ENCODE data around the gene ESRRB.
A peak's percentile ranks its signal among the peaks of the same experiment; 100 is the strongest.

Gene ESRRB

DNA sequence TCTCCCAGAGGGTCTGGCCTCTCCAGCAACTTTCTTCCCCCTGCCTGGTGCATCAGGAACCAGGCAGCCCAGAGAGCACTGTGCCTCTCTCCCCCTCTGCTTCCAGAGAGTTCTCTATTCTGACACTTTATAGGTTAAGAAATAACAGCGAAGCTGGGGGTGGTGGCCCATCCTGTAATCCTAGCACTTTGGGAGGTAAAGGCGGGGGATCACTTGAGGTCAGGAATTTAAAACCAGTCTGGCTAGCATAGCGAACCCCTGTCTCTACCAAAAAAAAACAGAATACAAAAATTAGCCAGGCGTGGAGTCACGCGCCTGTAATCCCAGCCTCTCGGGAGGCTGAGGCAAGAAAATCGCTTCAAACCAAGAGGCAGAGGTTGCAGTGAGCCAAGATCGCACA, 58.3 kb downstream of the ESRRB start:
- TF ChIP-seq, protein P1, sequence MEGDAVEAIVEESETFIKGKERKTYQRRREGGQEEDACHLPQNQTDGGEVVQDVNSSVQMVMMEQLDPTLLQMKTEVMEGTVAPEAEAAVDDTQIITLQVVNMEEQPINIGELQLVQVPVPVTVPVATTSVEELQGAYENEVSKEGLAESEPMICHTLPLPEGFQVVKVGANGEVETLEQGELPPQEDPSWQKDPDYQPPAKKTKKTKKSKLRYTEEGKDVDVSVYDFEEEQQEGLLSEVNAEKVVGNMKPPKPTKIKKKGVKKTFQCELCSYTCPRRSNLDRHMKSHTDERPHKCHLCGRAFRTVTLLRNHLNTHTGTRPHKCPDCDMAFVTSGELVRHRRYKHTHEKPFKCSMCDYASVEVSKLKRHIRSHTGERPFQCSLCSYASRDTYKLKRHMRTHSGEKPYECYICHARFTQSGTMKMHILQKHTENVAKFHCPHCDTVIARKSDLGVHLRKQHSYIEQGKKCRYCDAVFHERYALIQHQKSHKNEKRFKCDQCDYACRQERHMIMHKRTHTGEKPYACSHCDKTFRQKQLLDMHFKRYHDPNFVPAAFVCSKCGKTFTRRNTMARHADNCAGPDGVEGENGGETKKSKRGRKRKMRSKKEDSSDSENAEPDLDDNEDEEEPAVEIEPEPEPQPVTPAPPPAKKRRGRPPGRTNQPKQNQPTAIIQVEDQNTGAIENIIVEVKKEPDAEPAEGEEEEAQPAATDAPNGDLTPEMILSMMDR (IDR thresholded peaks at IDR 0.05; ENCODE audit: low read depth, low read length) = no peak
- no peak for DNase-seq (ENCODE audit: low read depth in 2 of 2)

DNA sequence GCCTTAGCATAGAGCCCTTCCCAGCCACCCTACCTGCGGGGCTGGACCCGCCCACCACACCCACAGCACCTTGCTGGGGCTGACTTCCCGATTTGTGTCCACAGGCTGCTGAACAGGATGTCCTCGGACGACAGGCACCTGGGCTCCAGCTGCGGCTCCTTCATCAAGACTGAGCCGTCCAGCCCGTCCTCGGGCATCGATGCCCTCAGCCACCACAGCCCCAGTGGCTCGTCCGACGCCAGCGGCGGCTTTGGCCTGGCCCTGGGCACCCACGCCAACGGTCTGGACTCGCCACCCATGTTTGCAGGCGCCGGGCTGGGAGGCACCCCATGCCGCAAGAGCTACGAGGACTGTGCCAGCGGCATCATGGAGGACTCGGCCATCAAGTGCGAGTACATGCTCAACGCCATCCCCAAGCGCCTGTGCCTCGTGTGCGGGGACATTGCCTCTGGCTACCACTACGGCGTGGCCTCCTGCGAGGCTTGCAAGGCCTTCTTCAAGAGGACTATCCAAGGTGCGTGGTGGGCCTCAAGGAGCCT, 63.4 kb downstream of the ESRRB start:
- no peak overlapping the region for H3K4me3 ChIP-seq (replicated peaks in 1 of 2; ENCODE audit: low read depth in 2 of 2, low read length in 2 of 2)
- TF ChIP-seq, protein P1 (IDR thresholded peaks at IDR 0.05; ENCODE audit: low read depth, low read length) = no peak

More for the DNA sequence above, 58.3 kb downstream of the ESRRB start:
- no peak overlapping the region for H3K4me3 ChIP-seq (replicated peaks in 1 of 2; ENCODE audit: low read depth in 2 of 2, low read length in 2 of 2)

DNA sequence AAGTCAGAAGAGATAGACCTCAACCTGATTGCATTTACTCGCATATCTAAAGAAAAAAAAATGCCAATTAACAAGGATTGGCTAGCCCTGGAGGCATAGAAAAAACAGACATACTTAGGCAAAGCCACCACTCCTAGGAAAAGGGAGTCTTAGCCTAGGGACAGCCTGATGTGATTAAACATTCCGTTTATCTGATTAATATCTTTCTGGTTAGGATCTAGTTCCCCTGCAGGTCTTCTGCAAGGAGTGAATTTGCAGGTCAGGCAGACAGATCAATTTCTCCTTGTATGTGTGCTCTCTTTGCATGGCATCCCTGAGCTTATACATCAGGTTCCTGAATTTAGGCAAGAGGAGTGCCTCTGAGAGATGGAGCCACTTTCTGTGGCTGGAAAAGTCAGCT, 70.5 kb downstream of the ESRRB start:
- no peak for DNase-seq (ENCODE audit: low read depth in 2 of 2)
- H3K4me3 ChIP-seq (replicated peaks in 1 of 2; ENCODE audit: low read depth in 2 of 2, low read length in 2 of 2) = no peak overlapping the region
- TF ChIP-seq, protein P1 (IDR thresholded peaks at IDR 0.05; ENCODE audit: low read depth, low read length) = no peak

More for the DNA sequence above, 63.4 kb downstream of the ESRRB start:
- DNase-seq (ENCODE audit: low read depth in 2 of 2) = no peak

DNA sequence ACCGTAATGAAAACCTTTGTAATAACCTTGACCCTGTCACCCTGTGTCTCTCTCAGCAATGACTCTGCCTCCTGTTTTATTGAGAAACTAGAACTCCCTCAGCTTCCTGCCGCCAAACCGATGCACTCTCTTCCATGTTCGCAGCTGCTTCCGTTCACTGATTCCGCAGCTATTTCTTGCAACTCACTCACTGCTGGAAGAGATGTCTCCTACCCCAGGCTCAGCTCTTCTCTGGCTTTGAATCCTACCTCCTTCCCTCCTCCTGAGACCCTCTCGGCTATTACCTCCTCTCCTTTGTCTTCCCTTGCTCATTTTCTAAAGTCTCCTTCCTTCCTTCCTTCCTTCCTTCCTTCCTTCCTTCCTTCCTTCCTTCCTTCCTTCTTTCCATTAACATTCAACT, 71.0 kb downstream of the ESRRB start:
- H3K4me3 ChIP-seq (replicated peaks in 1 of 2; ENCODE audit: low read depth in 2 of 2, low read length in 2 of 2) = no peak overlapping the region

DNA sequence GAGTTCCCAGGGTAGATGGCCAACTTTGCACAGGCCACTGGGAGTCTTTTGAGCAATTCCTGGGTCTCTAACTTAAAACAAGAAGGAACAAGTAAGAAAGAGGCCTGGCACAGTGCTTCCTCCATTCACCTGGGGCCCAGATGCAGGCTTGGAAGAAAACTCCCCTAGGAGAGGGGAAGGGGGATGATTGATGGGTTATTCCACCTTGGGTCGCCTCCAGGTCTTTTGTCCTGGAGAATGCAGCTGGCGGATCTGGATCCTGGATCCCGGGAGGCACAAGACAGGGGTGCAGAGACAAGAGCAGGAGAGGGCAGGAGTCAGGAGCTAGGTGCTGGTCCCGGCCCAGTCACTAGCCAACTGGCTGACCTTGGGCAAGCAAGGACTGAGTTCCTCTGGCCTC, 74.5 kb downstream of the ESRRB start:
- TF ChIP-seq, protein P1 (IDR thresholded peaks at IDR 0.05; ENCODE audit: low read depth, low read length) = no peak
- no peak overlapping the region for H3K4me3 ChIP-seq (replicated peaks in 1 of 2; ENCODE audit: low read depth in 2 of 2, low read length in 2 of 2)
- DNase-seq (ENCODE audit: low read depth in 2 of 2) = no peak

More for the DNA sequence above, 71.0 kb downstream of the ESRRB start:
- TF ChIP-seq, protein P1 (IDR thresholded peaks at IDR 0.05; ENCODE audit: low read depth, low read length) = no peak
- no peak for DNase-seq (ENCODE audit: low read depth in 2 of 2)

DNA sequence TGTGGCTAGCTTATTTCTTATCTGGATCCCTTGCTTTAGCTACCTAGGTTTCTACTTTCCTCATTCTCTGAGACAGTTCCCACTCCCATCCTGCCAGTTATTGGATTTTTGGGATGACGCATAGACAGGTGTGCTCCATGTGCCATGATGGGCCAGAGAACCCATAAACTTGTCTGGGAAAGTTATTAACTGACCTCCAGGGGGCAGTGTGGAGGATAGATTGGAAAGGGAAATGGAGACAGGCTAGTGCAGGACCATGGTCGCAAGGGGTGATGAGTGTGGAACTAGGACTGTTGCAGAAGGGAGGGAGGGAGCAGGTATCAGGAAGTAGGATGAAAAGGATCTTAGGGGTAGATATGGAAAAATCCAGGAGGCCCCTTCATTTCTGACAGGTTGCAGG, 80.3 kb downstream of the ESRRB start:
- no peak overlapping the region for H3K4me3 ChIP-seq (replicated peaks in 1 of 2; ENCODE audit: low read depth in 2 of 2, low read length in 2 of 2)
- peak; percentile 8 to 31 for DNase-seq (ENCODE audit: low read depth in 2 of 2)
- TF ChIP-seq, protein P1 (IDR thresholded peaks at IDR 0.05; ENCODE audit: low read depth, low read length) = peak; percentile 28

Measured in cardiac fibroblast (primary cell).